PFSK-1 (cell line): ENCODE data around the gene QPCT.

Source experiments
- POLR2AphosphoS5 ChIP-seq: IDR thresholded peaks from 2 replicates; pipeline ENCODE4 v1.6.1; 2012; ENCODE audit warnings: low read depth, mild to moderate bottlenecking, control low read depth, low read length, moderate library complexity
- SIN3A ChIP-seq: IDR thresholded peaks from 2 replicates; pipeline ENCODE4 v1.6.1; 2012; ENCODE audit warnings: mild to moderate bottlenecking, low read length, moderate library complexity, borderline replicate concordance; ENCODE audit not compliant: insufficient read depth
- TAF1 ChIP-seq: IDR thresholded peaks from 2 replicates; pipeline ENCODE4 v1.6.1; 2012; ENCODE audit warnings: low read length, control low read depth, borderline replicate concordance; ENCODE audit not compliant: insufficient read depth
- TF ChIP-seq, protein P1 (sequence below), 2 experiments: IDR thresholded peaks; 2 replicates each; pipeline versions ENCODE4 v1.6.1 to v1.8.0; 2011 to 2012; ENCODE audit warnings: low read depth in 2 of 2, low read length in 2 of 2, control low read depth in 1 of 2, inconsistent platforms in 1 of 2, mild to moderate bottlenecking in 1 of 2, moderate library complexity in 1 of 2; ENCODE audit not compliant: insufficient read depth in 1 of 2

DNA sequence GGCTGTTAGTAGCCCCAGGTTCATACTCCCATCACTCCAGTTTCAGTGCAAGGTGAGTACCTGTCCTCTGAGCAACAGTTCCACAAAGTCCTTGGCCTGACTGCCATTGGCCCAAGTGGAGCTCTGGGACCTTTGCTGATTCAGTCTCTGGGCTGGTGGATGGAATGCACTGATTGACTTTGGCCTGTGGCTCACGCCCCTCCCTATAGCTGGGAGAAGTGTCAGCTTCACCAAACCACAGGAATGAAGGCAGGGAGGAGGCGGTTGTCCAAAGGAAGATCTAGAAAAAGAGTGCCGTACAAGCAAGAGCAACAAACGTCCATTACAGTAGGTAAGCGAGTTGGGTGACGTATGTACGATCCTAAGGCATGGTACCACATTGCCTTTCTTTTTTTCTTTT, 34.0 kb downstream of the QPCT start:
- no peak for TF ChIP-seq TAF1
- TF ChIP-seq POLR2AphosphoS5 = no peak
- TF ChIP-seq, protein P1, sequence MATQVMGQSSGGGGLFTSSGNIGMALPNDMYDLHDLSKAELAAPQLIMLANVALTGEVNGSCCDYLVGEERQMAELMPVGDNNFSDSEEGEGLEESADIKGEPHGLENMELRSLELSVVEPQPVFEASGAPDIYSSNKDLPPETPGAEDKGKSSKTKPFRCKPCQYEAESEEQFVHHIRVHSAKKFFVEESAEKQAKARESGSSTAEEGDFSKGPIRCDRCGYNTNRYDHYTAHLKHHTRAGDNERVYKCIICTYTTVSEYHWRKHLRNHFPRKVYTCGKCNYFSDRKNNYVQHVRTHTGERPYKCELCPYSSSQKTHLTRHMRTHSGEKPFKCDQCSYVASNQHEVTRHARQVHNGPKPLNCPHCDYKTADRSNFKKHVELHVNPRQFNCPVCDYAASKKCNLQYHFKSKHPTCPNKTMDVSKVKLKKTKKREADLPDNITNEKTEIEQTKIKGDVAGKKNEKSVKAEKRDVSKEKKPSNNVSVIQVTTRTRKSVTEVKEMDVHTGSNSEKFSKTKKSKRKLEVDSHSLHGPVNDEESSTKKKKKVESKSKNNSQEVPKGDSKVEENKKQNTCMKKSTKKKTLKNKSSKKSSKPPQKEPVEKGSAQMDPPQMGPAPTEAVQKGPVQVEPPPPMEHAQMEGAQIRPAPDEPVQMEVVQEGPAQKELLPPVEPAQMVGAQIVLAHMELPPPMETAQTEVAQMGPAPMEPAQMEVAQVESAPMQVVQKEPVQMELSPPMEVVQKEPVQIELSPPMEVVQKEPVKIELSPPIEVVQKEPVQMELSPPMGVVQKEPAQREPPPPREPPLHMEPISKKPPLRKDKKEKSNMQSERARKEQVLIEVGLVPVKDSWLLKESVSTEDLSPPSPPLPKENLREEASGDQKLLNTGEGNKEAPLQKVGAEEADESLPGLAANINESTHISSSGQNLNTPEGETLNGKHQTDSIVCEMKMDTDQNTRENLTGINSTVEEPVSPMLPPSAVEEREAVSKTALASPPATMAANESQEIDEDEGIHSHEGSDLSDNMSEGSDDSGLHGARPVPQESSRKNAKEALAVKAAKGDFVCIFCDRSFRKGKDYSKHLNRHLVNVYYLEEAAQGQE (IDR thresholded peaks at IDR 0.05; ENCODE audit: insufficient read depth in 1 of 2, low read depth in 2 of 2, low read length in 2 of 2) = no peak
- TF ChIP-seq SIN3A = no peak
